Activated CD8-positive, alpha-beta memory T cell treated with anti-CD3 and anti-CD28 coated beads, Interleukin-2, amount 50 U/mL, for 1 hour (primary cell): ENCODE data around the gene GABRQ.

ENCODE experiments used
- DNase-seq: peaks from one replicate; pipeline ENCODE4 v3.0.0-alpha.2; 2020; ENCODE audit errors: extremely low read depth

Gene GABRQ

GRCh38 chrX:152637649-152638442 is at the start of gene GABRQ:
Gene GABRQ, plus strand, starts transcription at chrX:152637895. Its CDS starts 308 bp downstream, at chrX:152638203.
- DNase-seq = no peak

- DNase-seq = no peak
Measured at GRCh38 chrX:152588206-152588605, 49.5 kb upstream of the GABRQ start.

GRCh38 chrX:152600853-152601633 is 36.7 kb upstream of the GABRQ start:
- DNase-seq = no peak

- no peak for DNase-seq
Measured at GRCh38 chrX:152601848-152602616, 35.7 kb upstream of the GABRQ start.

- DNase-seq = no peak
Measured at GRCh38 chrX:152614791-152615190, 22.9 kb upstream of the GABRQ start.

- DNase-seq = no peak
Measured at GRCh38 chrX:152619897-152620296, 17.8 kb upstream of the GABRQ start.

GRCh38 chrX:152632445-152633097 is 5.1 kb upstream of the GABRQ start:
- no peak for DNase-seq

- no peak for DNase-seq
Measured at GRCh38 chrX:152635941-152636340, 1.8 kb upstream of the GABRQ start.

GRCh38 chrX:152638443-152638904 is 779 bp downstream of the GABRQ start:
- DNase-seq = no peak

GRCh38 chrX:152639426-152639825 is 1.7 kb downstream of the GABRQ start:
- no peak for DNase-seq

GRCh38 chrX:152640034-152640818 is 2.5 kb downstream of the GABRQ start:
- no peak for DNase-seq

- DNase-seq = no peak
Measured at GRCh38 chrX:152641256-152641875, 3.7 kb downstream of the GABRQ start.

GRCh38 chrX:152641996-152642395 is 4.3 kb downstream of the GABRQ start:
- DNase-seq = no peak

- no peak for DNase-seq
Measured at GRCh38 chrX:152642931-152643564, 5.4 kb downstream of the GABRQ start.

- no peak for DNase-seq
Measured at GRCh38 chrX:152646961-152647360, 9.3 kb downstream of the GABRQ start.

- no peak for DNase-seq
Measured at GRCh38 chrX:152647978-152648377, 10.3 kb downstream of the GABRQ start.

GRCh38 chrX:152652060-152652459 is 14.4 kb downstream of the GABRQ start:
- DNase-seq = no peak

GRCh38 chrX:152652467-152652866 is 14.8 kb downstream of the GABRQ start:
- no peak for DNase-seq

- no peak for DNase-seq
Measured at GRCh38 chrX:152656087-152656486, 18.4 kb downstream of the GABRQ start.

- DNase-seq = no peak
Measured at GRCh38 chrX:152656890-152657289, 19.2 kb downstream of the GABRQ start.
